ENCODE data around the gene CGNL1. TPM values are rescaled to one million over a fixed set of nuclear protein-coding genes. Genes with fewer than 3 reads are reported as not detected.

CGNL1 gene
- total and polyA plus RNA-seq, 2 experiments from 2014 or later, result 11.4 to 13.1 TPM

GRCh38 chr15:57565311-57565710 is 189.0 kb downstream of the CGNL1 start:
- DNase-seq (ENCODE audit: low spot score), result no peak
- no peaks in the 10 kb centered on the region for H3K27me3 ChIP-seq
- H4K20me1 ChIP-seq (ENCODE audit: insufficient read depth, poor library complexity, severe bottlenecking), result no peaks in the 10 kb centered on the region
- H2AFZ ChIP-seq, result no peak overlapping the region
- H3K4me2 ChIP-seq, result no peak overlapping the region
- no peaks in the 10 kb centered on the region for H3K9me3 ChIP-seq (ENCODE audit: low read depth)
- no peaks in the 10 kb centered on the region for H3K36me3 ChIP-seq (replicated peaks; ENCODE audit: insufficient read depth, low read depth)
- 81% methylated on average over 10 of the region's 10 CpGs for WGBS (ENCODE audit: low lambda C conversion rate, missing lambda C conversion rate)
- H3K27ac ChIP-seq, result no peak overlapping the region
- no peak for TF ChIP-seq EZH2phosphoT487 (IDR thresholded peaks at IDR 0.05; ENCODE audit: low read depth, severe bottlenecking, unreplicated experiment)
- TF ChIP-seq CTCF (IDR thresholded peaks at IDR 0.05; ENCODE audit: poor library complexity), result no peak
- no peak for TF ChIP-seq EZH2 (IDR thresholded peaks at IDR 0.05; ENCODE audit: borderline replicate concordance)
- no peaks in the 10 kb centered on the region for H3K9me2 ChIP-seq (replicated peaks; ENCODE audit: insufficient read depth)
- no peak overlapping the region for H3K4me3 ChIP-seq
- peaks cover 15% of the 10 kb centered on the region for H3K4me1 ChIP-seq (ENCODE audit: insufficient read depth)
- H3K79me2 ChIP-seq, result no peaks in the 10 kb centered on the region

DNA sequence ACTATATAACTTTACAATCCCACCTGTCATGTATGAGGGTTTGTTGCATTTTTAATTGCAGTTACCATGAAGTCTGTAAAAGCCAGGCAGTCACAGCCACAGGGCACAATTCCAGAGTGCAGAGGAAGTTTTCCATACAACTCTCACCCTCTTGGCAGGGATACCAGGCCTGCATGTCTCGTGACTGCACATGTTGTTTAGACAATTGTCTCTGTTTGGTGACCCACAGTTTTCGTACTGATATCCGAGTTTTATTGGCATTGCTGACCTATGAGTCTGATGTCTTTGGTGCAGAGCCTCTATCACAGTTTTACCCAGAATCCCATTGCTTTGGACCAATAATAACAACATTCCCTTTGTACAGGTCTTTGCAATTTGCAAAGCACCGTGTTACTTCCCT is 190.5 kb downstream of the CGNL1 start:
- no peak overlapping the region for H3K4me2 ChIP-seq
- no peaks in the 10 kb centered on the region for H3K27me3 ChIP-seq
- H3K79me2 ChIP-seq, result no peaks in the 10 kb centered on the region
- H3K4me1 ChIP-seq (ENCODE audit: insufficient read depth), result peaks cover 12% of the 10 kb centered on the region
- no peak for DNase-seq (ENCODE audit: low spot score)
- H3K4me3 ChIP-seq, result no peak overlapping the region
- no peaks in the 10 kb centered on the region for H3K9me3 ChIP-seq (ENCODE audit: low read depth)
- no peaks in the 10 kb centered on the region for H4K20me1 ChIP-seq (ENCODE audit: insufficient read depth, poor library complexity, severe bottlenecking)
- H3K9me2 ChIP-seq (replicated peaks; ENCODE audit: insufficient read depth), result no peaks in the 10 kb centered on the region
- H3K27ac ChIP-seq, result peak overlapping the region; percentile 63
- H3K36me3 ChIP-seq (replicated peaks; ENCODE audit: insufficient read depth, low read depth), result no peaks in the 10 kb centered on the region
- TF ChIP-seq CTCF (IDR thresholded peaks at IDR 0.05; ENCODE audit: poor library complexity) (no peak), EZH2 (IDR thresholded peaks at IDR 0.05; ENCODE audit: borderline replicate concordance) (no peak), EZH2phosphoT487 (IDR thresholded peaks at IDR 0.05; ENCODE audit: low read depth, severe bottlenecking, unreplicated experiment) (no peak)
- 75% methylated on average over 4 of the region's 4 CpGs for WGBS (ENCODE audit: low lambda C conversion rate, missing lambda C conversion rate)
- H2AFZ ChIP-seq, result no peak overlapping the region

GRCh38 chr15:57567891-57568290 is 191.6 kb downstream of the CGNL1 start:
- no peak overlapping the region for H2AFZ ChIP-seq
- H3K27me3 ChIP-seq, result no peaks in the 10 kb centered on the region
- peaks cover 12% of the 10 kb centered on the region for H3K4me1 ChIP-seq (ENCODE audit: insufficient read depth)
- TF ChIP-seq EZH2 (IDR thresholded peaks at IDR 0.05; ENCODE audit: borderline replicate concordance), result no peak
- no peak for TF ChIP-seq EZH2phosphoT487 (IDR thresholded peaks at IDR 0.05; ENCODE audit: low read depth, severe bottlenecking, unreplicated experiment)
- no peak for TF ChIP-seq CTCF (IDR thresholded peaks at IDR 0.05; ENCODE audit: poor library complexity)
- H3K4me2 ChIP-seq, result no peak overlapping the region
- DNase-seq (ENCODE audit: low spot score), result no peak
- H4K20me1 ChIP-seq (ENCODE audit: insufficient read depth, poor library complexity, severe bottlenecking), result no peaks in the 10 kb centered on the region
- H3K79me2 ChIP-seq, result no peaks in the 10 kb centered on the region
- H3K4me3 ChIP-seq, result no peak overlapping the region
- H3K36me3 ChIP-seq (replicated peaks; ENCODE audit: insufficient read depth, low read depth), result no peaks in the 10 kb centered on the region
- 66% methylated on average over 3 of the region's 3 CpGs for WGBS (ENCODE audit: low lambda C conversion rate, missing lambda C conversion rate)
- no peaks in the 10 kb centered on the region for H3K9me3 ChIP-seq (ENCODE audit: low read depth)
- peak overlapping the region; percentile 63 for H3K27ac ChIP-seq
- H3K9me2 ChIP-seq (replicated peaks; ENCODE audit: insufficient read depth), result no peaks in the 10 kb centered on the region

DNA sequence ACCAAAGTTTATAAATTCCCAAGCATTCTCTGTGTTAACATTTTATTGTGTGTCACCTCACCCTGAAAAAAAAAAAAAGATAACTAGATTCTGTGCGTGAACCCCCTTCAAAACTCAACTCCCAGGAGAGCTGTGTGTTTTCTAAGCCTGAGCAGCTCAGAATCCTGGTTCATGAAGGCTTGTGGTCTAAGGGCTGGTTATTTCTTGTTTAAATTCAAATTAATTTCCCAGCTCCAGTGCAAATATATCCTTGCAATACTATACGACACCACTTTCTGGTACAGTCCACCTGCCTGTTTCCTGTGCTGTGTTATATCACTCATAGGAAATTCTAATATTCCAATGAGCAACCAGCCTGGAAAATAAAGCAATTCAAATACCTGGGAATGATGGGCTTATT is 192.0 kb downstream of the CGNL1 start:
- DNase-seq (ENCODE audit: low spot score), result no peak
- Histone ChIP-seq H4K20me1 (ENCODE audit: insufficient read depth, poor library complexity, severe bottlenecking) (no peaks in the 10 kb centered on the region), H3K36me3 (replicated peaks; ENCODE audit: insufficient read depth, low read depth) (no peaks in the 10 kb centered on the region), H3K27ac (peak overlapping the region; percentile 63), H3K4me3 (no peak overlapping the region), H3K4me1 (ENCODE audit: insufficient read depth) (peaks cover 12% of the 10 kb centered on the region), H3K27me3 (no peaks in the 10 kb centered on the region), H3K9me3 (ENCODE audit: low read depth) (no peaks in the 10 kb centered on the region), H3K4me2 (no peak overlapping the region), H3K79me2 (no peaks in the 10 kb centered on the region), H2AFZ (no peak overlapping the region), H3K9me2 (replicated peaks; ENCODE audit: insufficient read depth) (no peaks in the 10 kb centered on the region)
- TF ChIP-seq EZH2phosphoT487 (IDR thresholded peaks at IDR 0.05; ENCODE audit: low read depth, severe bottlenecking, unreplicated experiment), result no peak
- no peak for TF ChIP-seq CTCF (IDR thresholded peaks at IDR 0.05; ENCODE audit: poor library complexity)
- no peak for TF ChIP-seq EZH2 (IDR thresholded peaks at IDR 0.05; ENCODE audit: borderline replicate concordance)
- 63% methylated on average over 2 of the region's 2 CpGs for WGBS (ENCODE audit: low lambda C conversion rate, missing lambda C conversion rate)

All from hepatocyte (in vitro differentiated cells).